GM12865 (cell line): ENCODE measurements around the gene C11orf86.
"Not testable (repeated sequence)": the region's sequence is repeated elsewhere in the genome, so short reads cannot be mapped to it uniquely, and the experiment has no call there.

Experiments
- DNase-seq: peaks from one replicate; pipeline ENCODE4 v3.0.0; 2010; ENCODE audit warnings: low read depth
- H3K4me3 ChIP-seq: 2 replicates; pipeline ENCODE4 v1.5.1; 2011; ENCODE audit warnings: mild to moderate bottlenecking, low read depth, low read length, control low read depth
- TF ChIP-seq, protein P1 (sequence below): IDR thresholded peaks from 2 replicates; pipeline ENCODE4 v1.5.1; 2011; ENCODE audit warnings: low read length, control low read depth, low read depth, inconsistent platforms; ENCODE audit not compliant: insufficient read depth; ENCODE audit errors: missing control alignments

The C11orf86 gene

DNA sequence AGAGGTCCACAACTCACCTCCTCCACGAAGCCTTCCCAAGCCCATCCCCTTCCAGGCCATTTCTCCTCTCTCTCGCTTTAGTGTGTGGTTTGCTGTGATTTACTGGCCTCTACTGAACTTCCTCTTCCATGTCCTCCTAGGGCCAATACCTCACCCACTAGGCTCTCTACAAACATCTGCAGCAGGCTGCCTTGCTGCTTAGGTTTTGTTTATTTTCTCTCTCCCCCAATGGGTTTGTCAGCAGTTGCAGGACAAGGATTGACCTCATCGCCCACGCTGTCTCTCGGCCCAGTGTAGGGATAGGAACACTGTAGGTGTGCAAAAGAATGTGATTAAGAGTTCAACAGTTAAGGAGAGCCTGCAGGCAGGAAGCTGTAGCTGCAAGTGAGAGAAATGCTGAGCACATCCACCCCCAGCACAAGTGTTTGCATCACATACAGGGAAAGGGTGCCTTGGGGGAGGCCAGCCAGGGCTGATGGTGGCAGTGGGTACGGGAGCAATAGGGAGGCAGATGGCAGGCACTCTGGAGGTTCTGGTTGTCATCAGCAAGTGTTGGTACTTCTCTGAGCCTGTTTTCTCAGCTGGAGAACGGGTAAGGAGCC lies 18.3 kb upstream of the C11orf86 start:
- H3K4me3 ChIP-seq: no peak overlapping the region
- TF ChIP-seq, protein P1, sequence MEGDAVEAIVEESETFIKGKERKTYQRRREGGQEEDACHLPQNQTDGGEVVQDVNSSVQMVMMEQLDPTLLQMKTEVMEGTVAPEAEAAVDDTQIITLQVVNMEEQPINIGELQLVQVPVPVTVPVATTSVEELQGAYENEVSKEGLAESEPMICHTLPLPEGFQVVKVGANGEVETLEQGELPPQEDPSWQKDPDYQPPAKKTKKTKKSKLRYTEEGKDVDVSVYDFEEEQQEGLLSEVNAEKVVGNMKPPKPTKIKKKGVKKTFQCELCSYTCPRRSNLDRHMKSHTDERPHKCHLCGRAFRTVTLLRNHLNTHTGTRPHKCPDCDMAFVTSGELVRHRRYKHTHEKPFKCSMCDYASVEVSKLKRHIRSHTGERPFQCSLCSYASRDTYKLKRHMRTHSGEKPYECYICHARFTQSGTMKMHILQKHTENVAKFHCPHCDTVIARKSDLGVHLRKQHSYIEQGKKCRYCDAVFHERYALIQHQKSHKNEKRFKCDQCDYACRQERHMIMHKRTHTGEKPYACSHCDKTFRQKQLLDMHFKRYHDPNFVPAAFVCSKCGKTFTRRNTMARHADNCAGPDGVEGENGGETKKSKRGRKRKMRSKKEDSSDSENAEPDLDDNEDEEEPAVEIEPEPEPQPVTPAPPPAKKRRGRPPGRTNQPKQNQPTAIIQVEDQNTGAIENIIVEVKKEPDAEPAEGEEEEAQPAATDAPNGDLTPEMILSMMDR: no peak
- no peak for DNase-seq

DNA sequence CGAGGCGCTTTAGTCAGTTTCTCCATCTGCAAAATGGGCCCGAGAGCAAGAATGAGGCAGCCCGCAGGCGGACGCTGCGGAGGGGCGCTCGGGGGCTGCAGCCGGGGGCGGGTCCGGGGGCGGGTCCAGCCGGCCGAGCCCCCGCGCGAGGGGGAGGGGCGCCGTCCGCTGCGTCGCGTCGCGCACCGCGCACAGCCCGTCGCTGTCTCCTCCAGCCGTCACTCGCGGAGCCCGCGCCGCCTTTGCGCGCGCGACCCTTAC lies 17.2 kb upstream of the C11orf86 start:
- TF ChIP-seq, protein P1: no peak
- H3K4me3 ChIP-seq: peak overlapping the region; percentile 51
- DNase-seq: no peak

DNA sequence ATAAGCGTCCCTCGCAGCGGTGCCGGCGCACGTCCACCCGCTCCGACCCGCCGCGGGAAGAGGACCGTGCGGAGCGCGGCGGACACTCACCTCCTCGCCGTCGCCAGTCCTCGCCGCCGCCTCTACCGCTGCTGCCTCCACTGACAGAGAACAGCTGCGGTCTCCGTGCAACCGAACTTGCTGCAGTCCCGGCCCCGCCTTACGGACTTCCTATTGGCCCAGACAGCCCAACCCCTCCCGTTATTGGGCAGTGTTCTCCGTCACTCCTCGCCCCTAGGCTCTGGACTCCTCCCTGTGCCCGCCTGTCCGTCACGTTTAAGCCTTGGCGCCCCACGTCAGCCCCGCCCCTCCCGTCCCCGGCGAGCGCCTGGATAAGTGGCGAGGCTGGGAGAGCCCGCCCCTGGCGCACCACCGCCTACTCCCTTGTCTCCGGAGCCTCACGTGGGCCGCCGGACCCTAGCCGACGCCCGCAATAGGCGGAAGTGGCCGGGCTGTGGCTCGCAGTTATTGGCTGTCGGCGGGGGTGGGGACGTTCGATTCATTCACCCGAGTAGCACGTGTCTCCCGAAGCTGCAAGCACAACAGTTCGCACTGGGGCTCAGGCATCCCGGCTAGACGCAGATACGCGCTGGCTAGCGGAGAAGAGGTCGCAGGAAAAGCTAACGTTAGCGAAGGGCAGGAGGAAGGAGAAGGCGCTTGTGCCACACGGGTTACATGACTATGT lies 16.7 kb upstream of the C11orf86 start, which contains the start of gene PC:
TSS of gene PC (minus strand) at position 152 of the 724 bp plus-strand sequence. CDS start 86,224 bp downstream, outside the sequence.
- peak; percentile 99 for DNase-seq
- TF ChIP-seq, protein P1: no peak
- peak within 1 kb of the TSS; percentile 51 for H3K4me3 ChIP-seq

DNA sequence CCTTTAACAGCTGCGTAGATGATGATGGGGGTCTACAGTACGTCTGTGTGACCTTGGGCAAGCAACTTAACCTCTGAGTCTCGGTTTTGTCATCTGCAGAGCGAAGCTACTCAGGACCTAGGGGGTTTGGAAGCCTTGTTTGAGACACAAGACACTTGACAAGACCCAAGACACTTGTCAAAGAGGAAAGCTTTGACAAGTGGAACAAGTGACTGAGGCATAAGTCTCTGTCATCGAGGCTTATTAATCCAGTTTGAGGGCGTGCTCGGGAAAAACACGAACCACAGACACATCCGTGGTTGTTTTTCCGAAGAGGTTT lies 16.2 kb upstream of the C11orf86 start:
- DNase-seq: peak; percentile 14
- H3K4me3 ChIP-seq: peak overlapping the region; percentile 51
- TF ChIP-seq, protein P1: no peak

DNA sequence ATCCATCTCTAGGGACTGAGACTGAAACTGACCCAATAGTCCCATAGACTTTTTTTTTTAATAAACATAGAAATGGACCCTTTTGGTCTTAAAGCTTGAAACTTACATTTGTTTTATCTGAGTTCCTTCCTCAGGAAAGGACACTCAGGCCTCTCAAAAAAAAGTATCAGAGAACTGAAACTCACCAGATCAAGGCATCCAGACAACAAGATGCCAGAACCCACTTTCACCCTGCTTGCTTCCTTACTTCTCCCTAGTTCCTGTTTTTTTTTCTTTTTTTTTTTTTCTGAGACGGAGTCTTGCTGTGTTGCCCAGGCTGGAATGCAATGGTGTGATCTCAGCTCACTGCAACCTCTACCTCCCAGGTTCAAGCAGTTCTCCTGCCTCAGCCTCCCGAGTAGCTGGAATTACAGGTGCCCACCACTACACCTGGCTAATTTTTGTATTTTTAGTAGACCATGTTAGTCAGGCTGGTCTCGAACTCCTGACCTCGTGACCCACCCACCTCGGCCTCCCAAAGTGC lies 13.4 kb upstream of the C11orf86 start:
- not testable (repeated sequence) for H3K4me3 ChIP-seq, DNase-seq

DNA sequence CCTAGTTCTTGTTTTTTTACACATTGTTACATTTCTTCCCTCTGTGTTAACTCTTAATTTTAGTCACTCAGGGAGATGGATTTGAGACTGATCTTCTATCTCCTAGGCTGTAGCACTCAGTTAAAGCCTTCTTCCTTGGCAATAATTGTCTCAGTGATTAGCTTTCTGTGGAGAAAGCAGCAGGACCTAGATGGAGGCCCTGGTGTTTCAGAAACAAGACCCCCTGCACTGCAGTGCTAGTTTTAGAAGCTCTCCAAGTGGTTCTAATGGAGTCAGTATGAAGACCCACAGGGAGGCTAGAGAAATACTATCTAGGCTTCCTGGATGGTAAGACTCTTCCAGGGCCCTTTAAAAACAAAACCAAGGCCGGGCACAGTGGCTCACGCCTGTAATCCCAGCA lies 12.9 kb upstream of the C11orf86 start:
- no peak for DNase-seq
- no peak overlapping the region for H3K4me3 ChIP-seq
- TF ChIP-seq, protein P1: no peak

DNA sequence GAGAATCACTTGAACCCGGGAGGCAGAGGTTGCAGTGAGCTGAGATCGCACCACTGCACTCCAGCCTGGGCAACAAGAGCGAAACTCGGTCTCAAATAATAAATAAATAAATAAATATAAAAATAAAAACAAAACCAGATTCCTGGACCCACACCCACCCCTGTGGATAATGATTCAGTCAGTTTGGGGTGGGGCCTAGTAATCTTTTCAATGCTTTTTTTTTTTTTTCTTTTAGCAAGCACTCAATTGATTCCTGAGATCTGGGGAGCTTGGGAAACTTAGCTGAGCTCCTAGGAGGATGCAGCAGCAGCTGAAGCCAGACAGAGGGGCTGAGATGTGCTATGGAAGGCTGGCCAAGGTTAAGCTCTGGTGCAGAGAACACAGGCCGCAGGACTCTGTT lies 12.3 kb upstream of the C11orf86 start:
- DNase-seq: no peak
- H3K4me3 ChIP-seq: no peak overlapping the region
- TF ChIP-seq, protein P1: no peak
